H1 (cell line): ENCODE data around the gene CSF2RB. TPM values are rescaled to one million over a fixed set of nuclear protein-coding genes. Genes with fewer than 3 reads are reported as not detected.

Experiments
- BRCA1 ChIP-seq: IDR thresholded peaks from 2 replicates; pipeline ENCODE4 v1.6.1; 2012; ENCODE audit warnings: low read depth, low read length, improper control_type of control experiment
- SRF ChIP-seq: IDR thresholded peaks from 2 replicates; pipeline ENCODE4 v1.6.1; 2011; ENCODE audit warnings: mild to moderate bottlenecking, low read depth, low read length, moderate library complexity
- TAF7 ChIP-seq: optimal IDR thresholded peaks from 2 replicates; pipeline ENCODE3; 2011; ENCODE audit warnings: low read depth, mild to moderate bottlenecking, inconsistent platforms, low read length, moderate library complexity, borderline replicate concordance
- USF2 ChIP-seq: IDR thresholded peaks from 2 replicates; pipeline ENCODE4 v1.6.1; 2011; ENCODE audit warnings: low read length, improper control_type of control experiment
- polyA plus RNA-seq, 7 experiments: library from polyadenylated mRNA; depleted of rRNA in 3 of 7; stranded (reverse) in 5 of 7; unstranded in 2 of 7; fragments of >200 nt in 5 of 7; fragments of 200-250 nt in 2 of 7; gene quantifications; 1 replicate in 5 of 7; 2 replicates in 1 of 7; 4 replicates in 1 of 7; pipeline versions ENCODE4 v1.2.1 to v1.2.3, GENCODE V29; 2011 to 2013; ENCODE audit warnings: missing spikeins in 2 of 7, mixed read lengths in 2 of 7
- total RNA-seq: library from RNA; stranded (reverse); fragmentation: NEBNext Ultra II Directional; extraction: Animal tissue kit (Norgen Biotek cat#: 25700); gene quantifications from 2 replicates; pipeline ENCODE4 v1.2.1, GENCODE V29; 2021

CSF2RB gene
- total and polyA plus RNA-seq, 2 of the 8 experiments (the other 6 are each of a cell fraction or from before 2014, with no cell fraction given): not detected

- TF ChIP-seq USF2: 0 out of 2 replicates have a peak, but pooled peaks have one; percentile 7
- TF ChIP-seq SRF: no peak
- TF ChIP-seq TAF7: no peak
- TF ChIP-seq BRCA1: no peak
Measured at GRCh38 chr22:36871669-36872081, 41.8 kb upstream of the CSF2RB start (continued).
